ENCODE results near the gene GPRIN2. TPM values are rescaled to one million over a fixed set of nuclear protein-coding genes. Genes with fewer than 3 reads are reported as not detected.

Gene GPRIN2
- polyA plus RNA-seq, 3 donors: not detected

GRCh38 chr10:46551701-46552525, 4.5 kb downstream of the GPRIN2 start:
- Histone ChIP-seq H3K4me1 (ENCODE audit: control insufficient read depth in 1 of 2, insufficient read depth in 2 of 2, low read length in 2 of 2) (peaks cover 0 to 11% of the 10 kb centered on the region in 2 donors), H3K4me2 (replicated peaks; ENCODE audit: extremely low read depth, low read length, poor library complexity, severe bottlenecking) (no peak overlapping the region), H3K9me3 (replicated peaks in 1 of 2; ENCODE audit: control insufficient read depth in 1 of 2, insufficient read depth in 1 of 2, low read length in 2 of 2) (peaks cover 0 to 10% of the 10 kb centered on the region in 2 donors), H3K4me3 (replicated peaks in 1 of 3; ENCODE audit: low read depth in 2 of 3, low read length in 3 of 3) (no peak overlapping the region), H4K20me1 (ENCODE audit: insufficient read depth, low read length) (no peaks in the 10 kb centered on the region), H3K36me3 (replicated peaks in 1 of 2; ENCODE audit: control insufficient read depth in 1 of 2, insufficient read depth in 2 of 2, low read length in 2 of 2) (no peaks in the 10 kb centered on the region), H3K9ac (ENCODE audit: insufficient read depth, low read length, poor library complexity, severe bottlenecking) (no peak overlapping the region), H3K27ac (ENCODE audit: low read depth in 1 of 2, low read length in 2 of 2) (no peak overlapping the region), H3K27me3 (ENCODE audit: control insufficient read depth in 2 of 2, insufficient read depth in 2 of 2, low read length in 2 of 2) (peaks cover 12 to 29% of the 10 kb centered on the region in 2 donors), H3K79me2 (ENCODE audit: insufficient read depth, low read length) (no peaks in the 10 kb centered on the region), H2AFZ (ENCODE audit: insufficient read depth, low read depth, low read length, poor library complexity, severe bottlenecking) (no peak overlapping the region)
- 93% methylated on average over 12 of the region's 12 CpGs for WGBS (ENCODE audit: insufficient coverage)
- Mint-ChIP-seq H3K4me1 (peaks cover 6% of the 10 kb centered on the region), H3K27ac (no peak overlapping the region), H3K27me3 (ENCODE audit: low read depth in 3 of 3) (peaks cover 0 to 11% (median 0%) of the 10 kb centered on the region in 3 donors), H3K36me3 (no peaks in the 10 kb centered on the region), H3K9me3 (peaks cover 0 to 5% (median under 1%) of the 10 kb centered on the region in 7 donors), H3K4me3 (no peak overlapping the region)
- DNase-seq: no peak
- TF ChIP-seq CTCF (IDR thresholded peaks at IDR 0.05): no peak
- intact Hi-C loops (cut with micrococcal nuclease): no loop called here

DNA sequence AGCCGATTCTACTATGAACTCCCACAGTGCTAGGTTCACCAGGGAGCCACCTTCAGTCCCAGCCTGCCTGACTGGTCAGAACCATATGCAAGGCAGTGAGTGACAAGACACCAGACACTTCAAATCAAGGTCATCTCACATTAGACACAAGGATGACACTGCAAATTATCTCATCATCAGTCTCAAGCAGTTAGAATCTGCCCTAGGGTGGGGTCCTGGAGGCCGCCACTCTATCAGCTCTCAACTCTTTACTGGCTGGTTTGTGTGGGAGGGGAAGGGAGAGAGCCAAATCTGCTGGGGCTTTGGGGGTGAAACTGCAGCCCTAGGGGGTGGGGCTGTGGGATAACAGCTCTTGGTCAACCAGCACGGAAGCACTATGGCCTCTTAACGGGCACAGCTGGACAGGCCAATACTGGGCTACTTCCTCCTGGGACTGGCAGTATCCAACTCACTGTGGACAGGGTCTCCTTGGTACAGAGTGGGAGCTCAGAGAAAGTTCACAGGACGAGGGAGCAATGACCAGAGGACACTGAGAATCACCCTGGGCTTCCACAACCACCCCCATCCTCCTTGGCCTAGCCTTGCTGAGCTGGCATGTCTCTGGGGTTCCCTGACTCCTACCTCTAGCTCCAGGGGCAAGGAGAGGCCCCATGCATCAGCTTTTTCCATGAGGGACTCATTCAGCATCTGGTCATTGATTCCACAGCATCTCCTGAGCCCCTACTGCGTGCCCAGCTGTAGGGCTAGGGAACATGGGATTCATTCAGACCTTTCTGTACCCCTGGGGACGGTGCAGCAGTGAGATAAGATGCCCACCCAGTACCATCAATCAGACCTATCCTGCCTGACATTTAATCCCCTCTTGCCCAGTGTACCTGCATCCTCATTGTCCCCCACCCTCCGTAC, 5.4 kb downstream of the GPRIN2 start:
- no peaks in the 10 kb centered on the region for H3K79me2 ChIP-seq (ENCODE audit: insufficient read depth, low read length)
- peaks cover 0 to 5% (median 0%) of the 10 kb centered on the region in 3 donors for H3K27me3 Mint-ChIP-seq (ENCODE audit: low read depth in 3 of 3)
- intact Hi-C loops (cut with micrococcal nuclease): no loop called here
- 67% methylated on average over 7 of the region's 8 CpGs for WGBS (ENCODE audit: insufficient coverage)
- no peak overlapping the region for H3K4me3 Mint-ChIP-seq
- no peak overlapping the region for H3K27ac Mint-ChIP-seq
- peaks cover 1% of the 10 kb centered on the region for H3K4me1 Mint-ChIP-seq
- no peak for TF ChIP-seq CTCF (IDR thresholded peaks at IDR 0.05)
- H3K36me3 ChIP-seq (replicated peaks in 1 of 2; ENCODE audit: control insufficient read depth in 1 of 2, insufficient read depth in 2 of 2, low read length in 2 of 2): no peaks in the 10 kb centered on the region
- H3K27me3 ChIP-seq (ENCODE audit: control insufficient read depth in 2 of 2, insufficient read depth in 2 of 2, low read length in 2 of 2): peaks cover 11 to 24% of the 10 kb centered on the region in 2 donors
- peaks cover 0 to 9% of the 10 kb centered on the region in 2 donors for H3K9me3 ChIP-seq (replicated peaks in 1 of 2; ENCODE audit: control insufficient read depth in 1 of 2, insufficient read depth in 1 of 2, low read length in 2 of 2)
- H3K27ac ChIP-seq (ENCODE audit: low read depth in 1 of 2, low read length in 2 of 2): no peak overlapping the region
- H3K36me3 Mint-ChIP-seq: no peaks in the 10 kb centered on the region
- peaks cover 0 to 2% (median 0%) of the 10 kb centered on the region in 7 donors for H3K9me3 Mint-ChIP-seq
- H4K20me1 ChIP-seq (ENCODE audit: insufficient read depth, low read length): no peaks in the 10 kb centered on the region
- no peak for DNase-seq
- no peak overlapping the region for H2AFZ ChIP-seq (ENCODE audit: insufficient read depth, low read depth, low read length, poor library complexity, severe bottlenecking)
- no peak overlapping the region for H3K4me2 ChIP-seq (replicated peaks; ENCODE audit: extremely low read depth, low read length, poor library complexity, severe bottlenecking)
- H3K9ac ChIP-seq (ENCODE audit: insufficient read depth, low read length, poor library complexity, severe bottlenecking): no peak overlapping the region
- H3K4me3 ChIP-seq (replicated peaks in 1 of 3; ENCODE audit: low read depth in 2 of 3, low read length in 3 of 3): no peak overlapping the region
- peaks cover 0 to 3% of the 10 kb centered on the region in 2 donors for H3K4me1 ChIP-seq (ENCODE audit: control insufficient read depth in 1 of 2, insufficient read depth in 2 of 2, low read length in 2 of 2)
